ENCODE results near the gene GNG5.
"Not testable (repeated sequence)": the region's sequence is repeated elsewhere in the genome, so short reads cannot be mapped to it uniquely, and the experiment has no call there.

Gene GNG5

DNA sequence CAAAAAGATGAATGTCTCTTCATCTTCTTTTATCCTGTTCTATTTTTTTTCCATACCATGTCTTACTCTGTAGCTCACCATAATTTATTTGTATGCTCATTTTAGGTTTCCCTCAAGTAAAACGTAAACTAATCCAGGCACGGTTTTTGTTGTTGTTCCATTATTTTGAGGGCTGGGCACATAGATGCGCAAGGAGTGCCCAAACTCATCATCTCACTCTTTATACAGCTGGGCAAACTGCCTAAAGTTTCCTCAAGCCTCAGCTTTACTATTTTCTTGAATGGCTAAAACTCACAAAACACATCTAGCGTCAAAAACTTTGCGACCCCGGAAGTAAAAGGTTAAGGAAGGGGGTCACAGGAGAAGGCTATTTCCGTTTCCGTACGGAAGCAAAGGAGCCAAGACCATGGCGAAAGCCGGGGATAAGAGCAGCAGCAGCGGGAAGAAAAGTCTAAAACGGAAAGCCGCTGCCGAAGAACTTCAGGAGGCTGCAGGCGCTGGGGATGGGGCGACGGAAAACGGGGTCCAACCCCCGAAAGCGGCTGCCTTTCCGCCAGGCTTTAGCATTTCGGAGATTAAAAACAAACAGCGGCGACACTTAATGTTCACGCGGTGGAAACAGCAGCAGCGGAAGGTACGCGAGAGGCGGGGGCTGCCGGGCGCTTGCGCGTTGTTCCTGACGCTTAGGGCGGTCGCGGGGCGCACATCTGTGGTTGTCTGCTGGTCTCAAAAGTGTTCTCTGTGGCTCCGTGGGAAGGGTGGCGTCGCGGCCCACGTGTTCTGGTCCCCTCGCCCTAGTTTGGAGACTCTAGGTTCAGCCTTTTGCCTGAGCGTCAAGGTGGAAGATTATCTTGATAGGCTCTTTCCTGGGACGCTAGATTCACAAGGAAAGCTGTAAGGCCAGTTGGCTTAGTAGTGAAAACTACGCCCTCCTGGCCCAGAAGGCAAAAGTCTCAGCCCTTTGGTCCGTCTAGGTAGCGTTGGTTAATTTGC is 27.2 kb downstream of the GNG5 start, which contains the start of gene RPF1:
RPF1 (plus strand) TSS at position 391 of the 993 bp plus-strand sequence; CDS start at position 407, 16 bp downstream.
- peak; percentile 31 for DNase-seq (ENCODE audit: low read depth)
- H3K4me3 ChIP-seq (ENCODE audit: control insufficient read depth, low read depth, low read length): peak within 1 kb of the TSS; percentile 62
- no peak for TF ChIP-seq CTCF (IDR thresholded peaks at IDR 0.05; ENCODE audit: control insufficient read depth, insufficient read depth, low read depth, low read length, missing control alignments)

DNA sequence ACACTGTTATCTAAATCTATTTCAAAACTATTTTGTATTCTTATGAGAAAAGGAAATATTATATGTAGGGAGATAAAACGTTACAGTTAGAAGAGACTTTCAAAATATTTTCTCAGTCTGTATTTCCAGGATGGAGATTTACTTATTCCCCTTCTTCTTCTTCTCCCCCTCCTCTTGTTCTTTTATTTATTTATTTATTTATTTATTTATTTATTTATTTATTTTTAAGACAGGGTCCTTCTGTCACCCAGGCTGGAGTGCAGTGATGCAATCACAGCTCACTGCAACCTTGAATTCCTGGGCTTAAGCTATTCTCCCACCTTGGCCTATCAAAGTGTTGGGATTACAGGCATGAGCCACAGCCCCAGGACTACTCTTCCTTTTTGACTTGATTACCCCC is 30.2 kb downstream of the GNG5 start:
- H3K4me3 ChIP-seq (ENCODE audit: control insufficient read depth, low read depth, low read length): no peak overlapping the region
- no peak for TF ChIP-seq CTCF (IDR thresholded peaks at IDR 0.05; ENCODE audit: control insufficient read depth, insufficient read depth, low read depth, low read length, missing control alignments)
- DNase-seq (ENCODE audit: low read depth): no peak

GRCh38 chr1:84467298-84467697 is 39.1 kb downstream of the GNG5 start:
- no peak for TF ChIP-seq CTCF (IDR thresholded peaks at IDR 0.05; ENCODE audit: control insufficient read depth, insufficient read depth, low read depth, low read length, missing control alignments)
- H3K4me3 ChIP-seq (ENCODE audit: control insufficient read depth, low read depth, low read length): no peak overlapping the region
- DNase-seq (ENCODE audit: low read depth): no peak

- TF ChIP-seq CTCF (IDR thresholded peaks at IDR 0.05; ENCODE audit: control insufficient read depth, insufficient read depth, low read depth, low read length, missing control alignments): no peak
- H3K4me3 ChIP-seq (ENCODE audit: control insufficient read depth, low read depth, low read length): no peak overlapping the region
- no peak for DNase-seq (ENCODE audit: low read depth)
These were observed 44.3 kb downstream of the GNG5 start for GRCh38 chr1:84462118-84462517.

- H3K4me3 ChIP-seq (ENCODE audit: control insufficient read depth, low read depth, low read length): no peak overlapping the region
- no peak for TF ChIP-seq CTCF (IDR thresholded peaks at IDR 0.05; ENCODE audit: control insufficient read depth, insufficient read depth, low read depth, low read length, missing control alignments)
- DNase-seq (ENCODE audit: low read depth): no peak
These were observed 53.9 kb downstream of the GNG5 start for GRCh38 chr1:84452436-84452835.

GRCh38 chr1:84450910-84451309 is 55.5 kb downstream of the GNG5 start:
- H3K4me3 ChIP-seq (ENCODE audit: control insufficient read depth, low read depth, low read length): no peak overlapping the region
- no peak for DNase-seq (ENCODE audit: low read depth)
- TF ChIP-seq CTCF (IDR thresholded peaks at IDR 0.05; ENCODE audit: control insufficient read depth, insufficient read depth, low read depth, low read length, missing control alignments): no peak

DNA sequence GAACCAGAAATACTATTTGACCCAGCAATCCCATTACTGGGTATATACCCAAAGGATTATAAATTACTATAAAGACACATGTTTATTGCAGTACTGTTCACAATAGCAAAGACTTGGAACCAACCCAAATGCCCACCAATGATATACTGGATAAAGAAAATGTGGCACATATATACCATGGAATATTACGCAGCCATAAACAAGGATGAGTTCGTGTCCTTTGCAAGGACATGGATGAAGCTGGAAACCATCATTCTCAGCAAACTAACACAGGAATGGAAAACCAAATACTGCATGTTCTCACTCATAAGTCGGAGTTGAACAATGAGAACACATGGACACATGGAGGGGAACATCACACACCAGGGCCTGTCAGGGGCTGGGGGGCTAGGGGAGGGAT is 57.7 kb downstream of the GNG5 start:
- not testable (repeated sequence) for H3K4me3 ChIP-seq (ENCODE audit: control insufficient read depth, low read depth, low read length); DNase-seq (ENCODE audit: low read depth)

Measured in AG09309 (cell line).